Liver (tissue), 9 donors: ENCODE results near the gene HSPA12B. TPM values are rescaled to one million over a fixed set of nuclear protein-coding genes. Genes with fewer than 3 reads are reported as not detected.

Experiments used
- DNase-seq: peaks from one replicate; pipeline ENCODE4 v3.0.0-alpha.2; 2017; ENCODE audit warnings: low spot score
- H3K27ac ChIP-seq, 2 donors: one replicate each; pipeline ENCODE4 v1.7.0; 2013; ENCODE audit warnings: inconsistent platforms in 2 of 2, low read length in 2 of 2, control low read depth in 1 of 2, low read depth in 1 of 2, mild to moderate bottlenecking in 1 of 2
- H3K27me3 ChIP-seq, 4 donors: one replicate each; pipeline versions ENCODE4 v1.6.1 to v1.7.0; 2013; ENCODE audit warnings: low read length in 3 of 4, inconsistent platforms in 1 of 4, mild to moderate bottlenecking in 1 of 4, moderate library complexity in 1 of 4; ENCODE audit not compliant: control insufficient read depth in 4 of 4, insufficient read depth in 4 of 4
- H3K36me3 ChIP-seq, 4 donors: one replicate each; pipeline versions ENCODE4 v1.6.1 to v1.7.0; 2013; ENCODE audit warnings: low read length in 3 of 4, mild to moderate bottlenecking in 3 of 4, low read depth in 1 of 4, moderate library complexity in 1 of 4; ENCODE audit not compliant: control insufficient read depth in 4 of 4, insufficient read depth in 3 of 4
- H3K4me1 ChIP-seq, 4 donors: one replicate each; pipeline versions ENCODE4 v1.6.1 to v1.7.0; 2013; ENCODE audit warnings: low read length in 3 of 4, mild to moderate bottlenecking in 3 of 4, moderate library complexity in 1 of 4; ENCODE audit not compliant: control insufficient read depth in 4 of 4, insufficient read depth in 4 of 4
- H3K4me3 ChIP-seq, 3 donors: one replicate each; pipeline versions ENCODE4 v1.6.1 to v1.7.0; 2013; ENCODE audit warnings: low read length in 3 of 3, control low read depth in 1 of 3, low read depth in 1 of 3, mild to moderate bottlenecking in 1 of 3
- H3K9ac ChIP-seq, 2 donors: one replicate each; pipeline ENCODE4 v1.7.0; 2013; ENCODE audit warnings: low read length in 2 of 2, mild to moderate bottlenecking in 2 of 2, moderate library complexity in 2 of 2, control low read depth in 1 of 2, low read depth in 1 of 2
- H3K9me3 ChIP-seq, 4 donors: one replicate each; pipeline versions ENCODE4 v1.6.1 to v1.7.0; 2013; ENCODE audit warnings: low read length in 3 of 4; ENCODE audit not compliant: control insufficient read depth in 4 of 4
- ATF3 ChIP-seq: IDR thresholded peaks from 2 replicates; pipeline ENCODE4 v1.6.1; 2016; ENCODE audit warnings: antibody characterized with exemption
- CTCF ChIP-seq: fragments of 150-350 bp; IDR thresholded peaks from 2 replicates; pipeline ENCODE4 v1.5.1; 2017; ENCODE audit warnings: improper control_type of control experiment, low read depth, low read length; ENCODE audit not compliant: missing input control
- EGR1 ChIP-seq, 2 donors: IDR thresholded peaks; 2 replicates each; pipeline ENCODE4 v1.6.1; 2016 to 2018; ENCODE audit warnings: antibody characterized with exemption in 2 of 2, low read depth in 2 of 2
- FOXA1 ChIP-seq: IDR thresholded peaks from 2 replicates; pipeline ENCODE4 v1.6.1; 2016; ENCODE audit warnings: antibody characterized with exemption
- FOXA2 ChIP-seq: IDR thresholded peaks from 2 replicates; pipeline ENCODE4 v1.6.1; 2016; ENCODE audit warnings: antibody characterized with exemption
- GABPA ChIP-seq, 2 donors: IDR thresholded peaks in 1 of 2; conservative IDR thresholded peaks in 1 of 2; 2 replicates each; pipeline ENCODE4 v1.6.1; 2016; ENCODE audit warnings: antibody characterized with exemption in 2 of 2, mild to moderate bottlenecking in 1 of 2, moderate library complexity in 1 of 2
- HNF4A ChIP-seq, 2 donors: conservative IDR thresholded peaks; 2 replicates each; pipeline ENCODE4 v1.6.1; 2016; ENCODE audit warnings: antibody characterized with exemption in 2 of 2, mild to moderate bottlenecking in 2 of 2
- HNF4G ChIP-seq: IDR thresholded peaks from 2 replicates; pipeline ENCODE4 v1.6.1; 2016; ENCODE audit warnings: antibody characterized with exemption
- JUND ChIP-seq, 2 donors: IDR thresholded peaks; 2 replicates each; pipeline ENCODE4 v1.6.1; 2016; ENCODE audit warnings: antibody characterized with exemption in 2 of 2
- MAX ChIP-seq: IDR thresholded peaks from 2 replicates; pipeline ENCODE4 v1.6.1; 2016; ENCODE audit warnings: antibody characterized with exemption
- NR2F2 ChIP-seq: IDR thresholded peaks from 2 replicates; pipeline ENCODE4 v1.6.1; 2016; ENCODE audit warnings: antibody characterized with exemption
- RAD21 ChIP-seq, 2 donors: IDR thresholded peaks; 2 replicates each; pipeline ENCODE4 v1.6.1; 2016; ENCODE audit warnings: antibody characterized with exemption in 2 of 2, mild to moderate bottlenecking in 2 of 2
- REST ChIP-seq: IDR thresholded peaks from 2 replicates; pipeline ENCODE4 v1.6.1; 2016; ENCODE audit warnings: antibody characterized with exemption, mild to moderate bottlenecking
- RXRA ChIP-seq, 2 donors: IDR thresholded peaks; 2 replicates each; pipeline ENCODE4 v1.6.1; 2017 to 2018; ENCODE audit warnings: antibody characterized with exemption in 2 of 2, mild to moderate bottlenecking in 1 of 2
- SP1 ChIP-seq: IDR thresholded peaks from 2 replicates; pipeline ENCODE4 v1.6.1; 2018; ENCODE audit warnings: antibody characterized with exemption, mild to moderate bottlenecking
- TAF1 ChIP-seq: conservative IDR thresholded peaks from 2 replicates; pipeline ENCODE4 v1.6.1; 2016; ENCODE audit warnings: antibody characterized with exemption, mild to moderate bottlenecking
- YY1 ChIP-seq: IDR thresholded peaks from 2 replicates; pipeline ENCODE4 v1.6.1; 2016; ENCODE audit warnings: antibody characterized with exemption, mild to moderate bottlenecking
- ZBTB33 ChIP-seq: IDR thresholded peaks from 2 replicates; pipeline ENCODE4 v1.6.1; 2016; ENCODE audit warnings: antibody characterized with exemption
- WGBS: extraction: QIAGEN DNeasy Blood & Tissue Kit; methylation state at CpG from one replicate; pipeline ENCODE4 v1.1.7; 2013; 5-methylcytosine and 5-hydroxymethylcytosine counted together
- polyA plus RNA-seq, 2 donors: library from polyadenylated mRNA; stranded (reverse) in 1 of 2; unstranded in 1 of 2; fragments of 200-250 nt in 1 of 2; fragments of >200 nt in 1 of 2; fragmentation: Nextera tagmentation in 1 of 2; extraction: Ambion mirVana in 1 of 2; gene quantifications; one replicate each; pipeline versions ENCODE4 v1.2.1 to v1.2.3, GENCODE V29; 2013 to 2015
- total RNA-seq, 2 donors: library from RNA; depleted of rRNA; stranded (reverse); fragments of >200 nt; gene quantifications; one replicate each; pipeline ENCODE4 v1.2.3, GENCODE V29; 2014
- donor health status: healthy.
- donor health status: healthy.
- donor health status: healthy.
- donor health status: healthy.
- donor health status: healthy.

Gene HSPA12B
- total and polyA plus RNA-seq, 4 donors = 0.72 to 1.8 (median 0.87) TPM

- no peak for DNase-seq
- Histone ChIP-seq H3K9ac (no peak overlapping the region), H3K27ac (no peak overlapping the region), H3K4me3 (no peak overlapping the region), H3K9me3 (no peaks in the 10 kb centered on the region), H3K4me1 (no peaks in the 10 kb centered on the region), H3K27me3 (no peaks in the 10 kb centered on the region), H3K36me3 (no peaks in the 10 kb centered on the region)
- WGBS = 74% methylated on average over 5 of the region's 5 CpGs
- TF ChIP-seq GABPA (IDR thresholded peaks at IDR 0.05 in 1 of 2, conservative IDR thresholded peaks at IDR 0.05 in 1 of 2) (no peak), HNF4A (conservative IDR thresholded peaks at IDR 0.05) (no peak), NR2F2 (no peak), MAX (no peak), RAD21 (IDR thresholded peaks at IDR 0.05) (no peak), REST (no peak), FOXA2 (no peak)
These were observed 28.4 kb upstream of the HSPA12B start for GRCh38 chr20:3704087-3704486.

- H3K4me3 ChIP-seq = no peak overlapping the region
- no peaks in the 10 kb centered on the region for H3K9me3 ChIP-seq
- no peaks in the 10 kb centered on the region for H3K36me3 ChIP-seq
- no peaks in the 10 kb centered on the region for H3K27me3 ChIP-seq
- no peak for DNase-seq
- H3K27ac ChIP-seq = no peak overlapping the region
- H3K4me1 ChIP-seq = no peaks in the 10 kb centered on the region
- TF ChIP-seq YY1 = no peak
- TF ChIP-seq SP1 = no peak
- no peak for TF ChIP-seq HNF4A (conservative IDR thresholded peaks at IDR 0.05)
- TF ChIP-seq JUND (IDR thresholded peaks at IDR 0.05) = no peak
- no peak for TF ChIP-seq FOXA2
- TF ChIP-seq MAX = no peak
- no peak for TF ChIP-seq REST
- no peak for TF ChIP-seq GABPA (IDR thresholded peaks at IDR 0.05 in 1 of 2, conservative IDR thresholded peaks at IDR 0.05 in 1 of 2)
- no peak for TF ChIP-seq TAF1
- no peak for TF ChIP-seq NR2F2
- no peak for TF ChIP-seq ATF3
- TF ChIP-seq FOXA1 = no peak
- TF ChIP-seq EGR1 (IDR thresholded peaks at IDR 0.05; ENCODE audit: low read depth in 2 of 2) = no peak
- no peak for TF ChIP-seq RXRA (IDR thresholded peaks at IDR 0.05)
- TF ChIP-seq CTCF = no peak
- no peak for TF ChIP-seq HNF4G
- TF ChIP-seq ZBTB33 = no peak
- no peak overlapping the region for H3K9ac ChIP-seq
- WGBS = 81% methylated on average over 14 of the region's 14 CpGs
These were observed 27.0 kb upstream of the HSPA12B start for GRCh38 chr20:3705491-3705969.
